Kidney (tissue), 14 donors: ENCODE data around the gene CRYGA. TPM values are rescaled to one million over a fixed set of nuclear protein-coding genes. Genes with fewer than 3 reads are reported as not detected.
A peak's percentile ranks its signal among the peaks of the same experiment; 100 is the strongest.

ENCODE experiments used
- DNase-seq, 5 donors: peaks; one replicate each; pipeline ENCODE4 v3.0.0-alpha.2; 2013 to 2020
- FAIRE-seq: peaks from 2 replicates; lab custom pipeline; 2012; peaks lifted over from hg19 to GRCh38; lab: Jason Lieb, UNC
- H3K27ac ChIP-seq, 2 donors: one replicate each; pipeline ENCODE4 v1.7.0; 2013; ENCODE audit warnings: low read depth in 2 of 2, low read length in 2 of 2, inconsistent platforms in 1 of 2
- H3K27me3 ChIP-seq: one replicate; pipeline ENCODE4 v1.7.1; 2013; ENCODE audit warnings: low read length, inconsistent platforms; ENCODE audit not compliant: control insufficient read depth, insufficient read depth
- H3K36me3 ChIP-seq, 3 donors: one replicate each; pipeline versions ENCODE4 v1.7.0 to v1.7.1; 2013; ENCODE audit warnings: low read length in 3 of 3, control low read depth in 1 of 3, inconsistent platforms in 1 of 3; ENCODE audit not compliant: insufficient read depth in 3 of 3, control insufficient read depth in 2 of 3
- H3K4me1 ChIP-seq, 3 donors: one replicate each; pipeline versions ENCODE4 v1.7.0 to v1.7.1; 2013; ENCODE audit warnings: low read length in 3 of 3, inconsistent platforms in 1 of 3, low read depth in 1 of 3; ENCODE audit not compliant: control insufficient read depth in 2 of 3, insufficient read depth in 2 of 3
- H3K4me3 ChIP-seq, 3 donors: one replicate each; pipeline versions ENCODE4 v1.7.0 to v1.8.1; 2013; ENCODE audit warnings: low read length in 3 of 3, control low read depth in 1 of 3, inconsistent platforms in 1 of 3
- H3K9ac ChIP-seq, 3 donors: one replicate each; pipeline versions ENCODE4 v1.7.0 to v1.7.1; 2013; ENCODE audit warnings: low read length in 3 of 3, control low read depth in 1 of 3, inconsistent platforms in 1 of 3
- H3K9me3 ChIP-seq, 3 donors: one replicate each; pipeline versions ENCODE4 v1.7.0 to v1.7.1; 2013; ENCODE audit warnings: low read length in 3 of 3, control low read depth in 1 of 3, inconsistent platforms in 1 of 3; ENCODE audit not compliant: control insufficient read depth in 2 of 3, insufficient read depth in 1 of 3
- CTCF ChIP-seq: IDR thresholded peaks from 3 replicates; pipeline ENCODE4 v1.5.1; 2012; ENCODE audit warnings: mild to moderate bottlenecking, moderate library complexity, borderline replicate concordance; ENCODE audit not compliant: insufficient read depth; ENCODE audit errors: extremely low read depth
- intact Hi-C: fragments of 100-400 bp; cut with DNase I; formaldehyde crosslinking; loops from one replicate; pipeline ENCODE4 v1.11.1; 2022
- polyA plus RNA-seq: library from polyadenylated mRNA; stranded (reverse); fragments of 350-450 nt; fragmentation: Illumina TruSeq; extraction: RNeasy Lipid Tissue Mini Kit (QIAGEN cat#74804); gene quantifications from one replicate; pipeline ENCODE4 v1.2.3, GENCODE V29; 2014; ENCODE audit warnings: low read depth, low replicate concordance; ENCODE audit not compliant: insufficient read depth
- total RNA-seq: library from RNA; stranded (reverse); fragmentation: NEBNext Ultra II Directional; extraction: Animal tissue kit (Norgen Biotek cat#: 25700); gene quantifications from one replicate; pipeline ENCODE4 v1.2.1, GENCODE V29; 2021
- donor health status: control.
- donor health status: control.
- donor health status: control.
- donor health status: control.
- donor health status: control.
- donor health status: DM: yes; HTN: yes; CAD: no.
- donor health status: Normal renal cell carcinoma (clear cell type).

CRYGA gene
- total and polyA plus RNA-seq, 2 donors from 2014 or later, result not detected

- Histone ChIP-seq H3K36me3 (no peaks in the 10 kb centered on the region), H3K4me1 (no peaks in the 10 kb centered on the region), H3K27me3 (no peaks in the 10 kb centered on the region), H3K9me3 (no peaks in the 10 kb centered on the region), H3K27ac (no peak overlapping the region), H3K9ac (no peak overlapping the region), H3K4me3 (no peak overlapping the region)
- FAIRE-seq, result no peak
- intact Hi-C loops, result no loop called here
- TF ChIP-seq CTCF, result no peak
- DNase-seq, result no peak
Observed at GRCh38 chr2:208207769-208208168, 44.4 kb upstream of the CRYGA start.

DNA sequence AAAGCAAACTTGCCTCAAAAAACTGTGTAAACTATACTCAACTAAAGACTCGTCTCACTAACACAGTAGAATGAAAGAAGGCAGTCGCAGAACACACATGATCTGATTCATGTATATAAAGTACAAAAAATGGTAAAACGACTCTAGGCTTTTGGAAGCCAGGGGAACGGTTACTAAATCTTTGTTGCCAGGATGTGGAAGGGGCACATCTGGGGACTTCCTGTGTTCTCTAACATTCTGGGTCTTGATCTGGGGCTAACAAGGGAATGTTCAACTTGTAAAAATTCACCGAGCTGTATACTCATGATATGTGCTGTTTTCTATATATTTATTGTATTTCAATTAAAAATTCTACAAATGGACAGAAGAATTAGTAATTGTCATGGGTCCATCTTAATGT is 40.8 kb upstream of the CRYGA start:
- Histone ChIP-seq H3K4me1 (no peaks in the 10 kb centered on the region), H3K36me3 (no peaks in the 10 kb centered on the region), H3K9me3 (no peaks in the 10 kb centered on the region), H3K27me3 (no peaks in the 10 kb centered on the region), H3K27ac (no peak overlapping the region), H3K9ac (no peak overlapping the region), H3K4me3 (no peak overlapping the region)
- DNase-seq (peak in 1 of 5 donors; percentile 6), FAIRE-seq (no peak)
- no peak for TF ChIP-seq CTCF
- intact Hi-C loops, result no loop called here

DNA sequence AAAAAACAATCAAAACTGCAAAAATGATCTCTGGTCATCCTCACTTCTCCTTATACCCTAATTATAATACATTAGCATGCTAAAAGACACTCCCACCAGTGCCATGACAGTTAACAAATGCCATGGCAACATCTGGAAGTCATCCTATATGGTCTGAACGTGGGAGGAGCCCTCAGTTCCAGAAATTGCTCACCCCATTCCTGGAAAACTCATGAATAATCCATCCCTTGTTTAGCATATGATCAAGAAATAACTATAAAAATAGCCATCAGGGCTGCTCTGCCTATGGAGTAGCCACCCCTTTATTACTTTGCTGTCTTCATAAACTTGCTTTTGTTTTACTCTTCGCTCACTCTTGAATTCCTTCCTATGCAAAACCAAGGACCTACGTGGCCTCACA is 32.1 kb upstream of the CRYGA start:
- Histone ChIP-seq H3K27ac (no peak overlapping the region), H3K9ac (no peak overlapping the region), H3K27me3 (no peaks in the 10 kb centered on the region), H3K4me1 (no peaks in the 10 kb centered on the region), H3K4me3 (no peak overlapping the region), H3K36me3 (no peaks in the 10 kb centered on the region), H3K9me3 (no peaks in the 10 kb centered on the region)
- no peak for DNase-seq
- intact Hi-C loops, result no loop called here
- no peak for FAIRE-seq
- TF ChIP-seq CTCF, result no peak

DNA sequence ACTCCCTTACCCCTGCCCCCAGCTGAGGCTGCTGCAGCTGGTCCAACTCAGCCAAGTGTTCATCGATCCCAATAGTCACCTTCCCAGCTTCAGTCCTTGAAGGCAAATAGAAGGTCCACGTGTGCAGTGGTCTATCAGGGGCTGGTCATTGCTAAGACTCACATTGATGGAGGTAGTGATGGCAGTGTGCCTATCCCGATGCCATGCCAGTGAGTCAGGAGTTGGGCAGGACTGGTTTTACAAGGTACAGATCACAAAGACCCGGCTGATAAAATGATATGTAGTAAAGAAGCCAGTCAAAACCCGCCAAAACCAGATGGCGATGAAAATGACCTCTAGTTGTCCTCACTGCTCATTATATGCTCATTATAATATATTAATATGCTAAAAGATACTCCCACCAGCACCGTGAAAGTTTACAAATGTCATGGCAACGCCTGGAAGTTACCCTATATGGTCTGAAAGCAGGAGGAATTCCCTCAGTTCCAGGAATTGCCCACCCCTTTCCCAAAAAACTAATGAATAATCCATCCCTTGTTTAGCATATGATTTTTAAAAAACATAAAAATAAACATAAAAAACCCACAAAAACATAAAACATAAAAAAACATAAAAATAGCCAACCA is 29.3 kb upstream of the CRYGA start:
- H3K9me3 ChIP-seq, result no peaks in the 10 kb centered on the region
- H3K4me1 ChIP-seq, result no peaks in the 10 kb centered on the region
- H3K27ac ChIP-seq, result no peak overlapping the region
- H3K27me3 ChIP-seq, result no peaks in the 10 kb centered on the region
- no peak overlapping the region for H3K4me3 ChIP-seq
- intact Hi-C loops, result no loop called here
- no peak for FAIRE-seq
- no peak overlapping the region for H3K9ac ChIP-seq
- no peak for DNase-seq
- TF ChIP-seq CTCF, result no peak
- no peaks in the 10 kb centered on the region for H3K36me3 ChIP-seq
